Uterus (tissue), 4 donors: Measurements from ENCODE around the gene EIF4A2. TPM values are rescaled to one million over a fixed set of nuclear protein-coding genes. Genes with fewer than 3 reads are reported as not detected.

Experiments used
- DNase-seq, 2 donors: peaks; one replicate each; pipeline ENCODE4 v3.0.0-alpha.2; 2019 to 2020
- H3K27ac ChIP-seq, 2 donors: fragments of 200-600 bp; sonication (generic); 1 replicate in 1 of 2; 2 replicates in 1 of 2; pipeline ENCODE4 v1.5.1; 2016 to 2018
- H3K27me3 ChIP-seq, 2 donors: fragments of 200-600 bp; sonication (generic); one replicate each; pipeline ENCODE4 v1.5.1; 2018 to 2019; ENCODE audit warnings: control low read depth in 1 of 2
- H3K36me3 ChIP-seq, 2 donors: fragments of 200-600 bp; sonication (generic); one replicate each; pipeline ENCODE4 v1.5.1; 2019; ENCODE audit warnings: control low read depth in 1 of 2
- H3K4me1 ChIP-seq, 2 donors: fragments of 200-600 bp; sonication (generic); one replicate each; pipeline ENCODE4 v1.5.1; 2018 to 2019; ENCODE audit warnings: control low read depth in 1 of 2
- H3K4me3 ChIP-seq, 2 donors: fragments of 200-600 bp; sonication (generic); 1 replicate in 1 of 2; 2 replicates in 1 of 2; pipeline ENCODE4 v1.5.1; 2018 to 2019; ENCODE audit warnings: mild to moderate bottlenecking in 1 of 2
- H3K9me3 ChIP-seq, 2 donors: fragments of 200-600 bp; sonication (generic); one replicate each; pipeline ENCODE4 v1.5.1; 2019; ENCODE audit warnings: control low read depth in 1 of 2
- POLR2A ChIP-seq, 2 donors: fragments of 450-650 bp; IDR thresholded peaks; one replicate each; pipeline ENCODE4 v1.6.1; 2016; ENCODE audit warnings: antibody characterized with exemption in 2 of 2, mild to moderate bottlenecking in 1 of 2, moderate library complexity in 1 of 2
- intact Hi-C: fragments of 100-400 bp; cut with DNase I; formaldehyde crosslinking; loops from one replicate; pipeline ENCODE4 v1.15.1; 2023; ENCODE audit warnings: low total_unique reads
- total RNA-seq, 4 donors: library from RNA; depleted of rRNA in 3 of 4; stranded (reverse); fragments of >200 nt in 3 of 4; gene quantifications; one replicate each; pipeline versions ENCODE4 v1.1.0 to v1.2.4, GENCODE V29; 2014 to 2023
- TF ChIP-seq, protein P1 (sequence below), 4 experiments: fragments of 200-600 bp in 2 of 4; fragments of 450-650 bp in 2 of 4; sonication (generic) in 2 of 4; IDR thresholded peaks; one replicate each; pipeline ENCODE4 v1.5.1; 2016 to 2019; ENCODE audit warnings: antibody characterized with exemption in 4 of 4, mild to moderate bottlenecking in 2 of 4, moderate library complexity in 1 of 4
- donor health status: DM: yes; HTN: yes; CAD: no.

Gene EIF4A2
- total RNA-seq = 1,000 to 10,000 TPM in 1 of 4 donors, 100 to 1,000 TPM in 3; 429 to 1,121 (median 514) TPM

DNA sequence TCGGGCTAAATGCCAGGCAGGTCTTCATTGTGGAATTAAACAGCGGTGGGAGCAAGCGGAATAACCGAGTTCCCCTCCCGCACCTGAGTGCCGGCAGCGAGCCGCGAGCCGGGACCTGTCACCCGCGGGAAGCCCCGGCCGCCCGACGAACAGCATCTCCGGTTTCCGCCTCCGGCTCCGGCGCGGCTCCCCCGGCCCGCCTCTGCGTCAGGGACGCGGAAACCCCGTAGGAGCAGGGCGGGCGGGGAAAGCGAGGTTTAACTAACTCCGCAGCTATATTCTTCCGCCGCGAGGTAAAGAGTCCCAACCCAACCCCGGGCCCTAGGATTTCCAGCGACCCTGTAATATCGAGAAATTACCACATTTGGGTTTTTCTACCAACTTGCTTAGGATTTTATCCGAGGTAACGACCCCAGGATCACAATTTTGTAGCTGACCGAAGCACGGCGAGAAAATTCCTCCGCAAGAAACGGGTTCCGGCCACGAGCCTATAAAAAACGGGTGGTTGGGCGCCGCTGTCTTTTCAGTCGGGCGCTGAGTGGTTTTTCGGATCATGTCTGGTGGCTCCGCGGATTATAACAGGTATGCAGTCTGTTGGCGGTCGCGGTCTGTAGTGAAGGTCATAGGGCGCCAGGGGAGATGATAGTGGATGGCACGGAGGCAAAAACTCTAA, at the start of gene EIF4A2:
EIF4A2 (plus strand) TSS at position 520 of the 673 bp plus-strand sequence; CDS start at position 554, 34 bp downstream.
- DNase-seq = peak; percentile 88
- Histone ChIP-seq H3K4me1 (peaks cover 0 to 23% of the 10 kb centered on the region in 2 donors), H3K27ac (peak within 1 kb of the TSS; percentile 97 to 100), H3K9me3 (no peaks in the 10 kb centered on the region), H3K27me3 (no peaks in the 10 kb centered on the region), H3K36me3 (no peaks in the 10 kb centered on the region), H3K4me3 (peak within 1 kb of the TSS; percentile 79 to 84)
- TF ChIP-seq POLR2A (IDR thresholded peaks at IDR 0.05) = peak; percentile 49 to 57
- TF ChIP-seq, protein P1, sequence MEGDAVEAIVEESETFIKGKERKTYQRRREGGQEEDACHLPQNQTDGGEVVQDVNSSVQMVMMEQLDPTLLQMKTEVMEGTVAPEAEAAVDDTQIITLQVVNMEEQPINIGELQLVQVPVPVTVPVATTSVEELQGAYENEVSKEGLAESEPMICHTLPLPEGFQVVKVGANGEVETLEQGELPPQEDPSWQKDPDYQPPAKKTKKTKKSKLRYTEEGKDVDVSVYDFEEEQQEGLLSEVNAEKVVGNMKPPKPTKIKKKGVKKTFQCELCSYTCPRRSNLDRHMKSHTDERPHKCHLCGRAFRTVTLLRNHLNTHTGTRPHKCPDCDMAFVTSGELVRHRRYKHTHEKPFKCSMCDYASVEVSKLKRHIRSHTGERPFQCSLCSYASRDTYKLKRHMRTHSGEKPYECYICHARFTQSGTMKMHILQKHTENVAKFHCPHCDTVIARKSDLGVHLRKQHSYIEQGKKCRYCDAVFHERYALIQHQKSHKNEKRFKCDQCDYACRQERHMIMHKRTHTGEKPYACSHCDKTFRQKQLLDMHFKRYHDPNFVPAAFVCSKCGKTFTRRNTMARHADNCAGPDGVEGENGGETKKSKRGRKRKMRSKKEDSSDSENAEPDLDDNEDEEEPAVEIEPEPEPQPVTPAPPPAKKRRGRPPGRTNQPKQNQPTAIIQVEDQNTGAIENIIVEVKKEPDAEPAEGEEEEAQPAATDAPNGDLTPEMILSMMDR (IDR thresholded peaks at IDR 0.05) = peak in 1 of 4 experiments; percentile 18
- intact Hi-C loops = no loop called here

GRCh38 chr3:186742618-186743380, 40.6 kb upstream of the EIF4A2 start:
- no peak for TF ChIP-seq POLR2A (IDR thresholded peaks at IDR 0.05)
- TF ChIP-seq, protein P1 (IDR thresholded peaks at IDR 0.05) = no peak
- Histone ChIP-seq H3K9me3 (no peaks in the 10 kb centered on the region), H3K27ac (no peak overlapping the region), H3K4me1 (no peaks in the 10 kb centered on the region), H3K27me3 (no peaks in the 10 kb centered on the region), H3K36me3 (no peaks in the 10 kb centered on the region), H3K4me3 (no peak overlapping the region)
- no peak for DNase-seq
- intact Hi-C loops = no loop called here

- Histone ChIP-seq H3K27ac (no peak overlapping the region), H3K36me3 (no peaks in the 10 kb centered on the region), H3K9me3 (no peaks in the 10 kb centered on the region), H3K4me3 (no peak overlapping the region), H3K4me1 (no peaks in the 10 kb centered on the region), H3K27me3 (no peaks in the 10 kb centered on the region)
- TF ChIP-seq POLR2A (IDR thresholded peaks at IDR 0.05) = no peak
- TF ChIP-seq, protein P1 (IDR thresholded peaks at IDR 0.05) = no peak
- intact Hi-C loops = no loop called here
- no peak for DNase-seq
Measured at GRCh38 chr3:186743666-186744065, 39.7 kb upstream of the EIF4A2 start.

- no peak for DNase-seq
- H3K4me1 ChIP-seq = no peaks in the 10 kb centered on the region
- H3K4me3 ChIP-seq = no peak overlapping the region
- intact Hi-C loops = no loop called here
- H3K27me3 ChIP-seq = no peaks in the 10 kb centered on the region
- TF ChIP-seq POLR2A (IDR thresholded peaks at IDR 0.05) = no peak
- TF ChIP-seq, protein P1 (IDR thresholded peaks at IDR 0.05) = no peak
- no peaks in the 10 kb centered on the region for H3K9me3 ChIP-seq
- no peak overlapping the region for H3K27ac ChIP-seq
- H3K36me3 ChIP-seq = no peaks in the 10 kb centered on the region
Measured at GRCh38 chr3:186746008-186746407, 37.4 kb upstream of the EIF4A2 start.

DNA sequence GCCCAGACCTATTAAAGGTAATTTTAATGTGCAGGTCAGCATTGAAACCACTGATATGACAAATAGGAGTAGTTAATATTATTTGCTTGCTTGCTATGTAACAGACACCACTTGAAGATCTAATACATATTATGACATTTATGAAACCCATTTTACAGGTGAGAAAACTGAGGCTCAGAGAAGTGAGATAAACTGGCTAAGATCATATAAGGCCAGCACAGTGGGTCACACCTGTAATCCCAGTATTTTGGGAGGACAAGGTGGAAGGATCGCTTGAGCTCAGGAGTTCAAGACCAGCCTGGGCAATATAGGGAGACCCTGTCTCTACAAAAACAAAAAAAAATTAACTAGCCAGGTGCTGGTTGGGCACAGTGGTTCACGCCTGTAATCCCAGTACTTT, 33.1 kb upstream of the EIF4A2 start:
- intact Hi-C loops = no loop called here
- no peak for DNase-seq
- TF ChIP-seq POLR2A (IDR thresholded peaks at IDR 0.05) = no peak
- TF ChIP-seq, protein P1 (IDR thresholded peaks at IDR 0.05) = no peak
- Histone ChIP-seq H3K4me3 (no peak overlapping the region), H3K27me3 (no peaks in the 10 kb centered on the region), H3K36me3 (no peaks in the 10 kb centered on the region), H3K27ac (no peak overlapping the region), H3K4me1 (no peaks in the 10 kb centered on the region), H3K9me3 (no peaks in the 10 kb centered on the region)
